ENCODE data around the gene NEDD4.
"Not testable (repeated sequence)": the region's sequence is repeated elsewhere in the genome, so short reads cannot be mapped to it uniquely, and the experiment has no call there.

DNA sequence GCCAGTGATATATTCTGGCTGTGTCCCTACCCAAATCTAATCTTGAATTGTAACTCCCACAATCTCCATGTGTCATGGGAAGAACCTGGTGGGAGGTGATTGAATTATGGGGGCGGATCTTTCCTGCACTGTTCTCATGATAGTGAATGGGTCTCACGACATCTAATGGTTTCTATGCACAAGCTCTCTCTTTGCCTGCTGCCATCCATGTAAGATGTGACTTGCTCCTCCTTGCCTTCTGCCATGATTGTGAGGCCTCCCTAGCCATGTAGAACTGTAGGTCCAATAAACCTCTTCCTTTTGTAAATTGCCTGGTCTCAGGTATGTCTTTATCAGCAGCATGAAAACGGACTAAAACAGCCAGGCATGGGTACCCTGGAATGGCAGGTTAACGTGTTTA is 150.5 kb downstream of the NEDD4 start:
- TF ChIP-seq, protein P1, sequence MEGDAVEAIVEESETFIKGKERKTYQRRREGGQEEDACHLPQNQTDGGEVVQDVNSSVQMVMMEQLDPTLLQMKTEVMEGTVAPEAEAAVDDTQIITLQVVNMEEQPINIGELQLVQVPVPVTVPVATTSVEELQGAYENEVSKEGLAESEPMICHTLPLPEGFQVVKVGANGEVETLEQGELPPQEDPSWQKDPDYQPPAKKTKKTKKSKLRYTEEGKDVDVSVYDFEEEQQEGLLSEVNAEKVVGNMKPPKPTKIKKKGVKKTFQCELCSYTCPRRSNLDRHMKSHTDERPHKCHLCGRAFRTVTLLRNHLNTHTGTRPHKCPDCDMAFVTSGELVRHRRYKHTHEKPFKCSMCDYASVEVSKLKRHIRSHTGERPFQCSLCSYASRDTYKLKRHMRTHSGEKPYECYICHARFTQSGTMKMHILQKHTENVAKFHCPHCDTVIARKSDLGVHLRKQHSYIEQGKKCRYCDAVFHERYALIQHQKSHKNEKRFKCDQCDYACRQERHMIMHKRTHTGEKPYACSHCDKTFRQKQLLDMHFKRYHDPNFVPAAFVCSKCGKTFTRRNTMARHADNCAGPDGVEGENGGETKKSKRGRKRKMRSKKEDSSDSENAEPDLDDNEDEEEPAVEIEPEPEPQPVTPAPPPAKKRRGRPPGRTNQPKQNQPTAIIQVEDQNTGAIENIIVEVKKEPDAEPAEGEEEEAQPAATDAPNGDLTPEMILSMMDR (IDR thresholded peaks at IDR 0.05; ENCODE audit: low read depth, low read length, poor library complexity, severe bottlenecking): not testable (repeated sequence)
- TF ChIP-seq EZH2phosphoT487 (IDR thresholded peaks at IDR 0.05; ENCODE audit: borderline replicate concordance, low read length): not testable (repeated sequence)
